ENCODE data around the gene EPHA3. TPM values are rescaled to one million over a fixed set of nuclear protein-coding genes. Genes with fewer than 3 reads are reported as not detected.

Gene EPHA3
- total and polyA plus RNA-seq, 7 donors = under 0.01 to 23.5 (median 13.3) TPM; not detected in 1

GRCh38 chr3:89171687-89172545 lies 64.5 kb downstream of the EPHA3 start:
- H3K4me1 ChIP-seq = peaks cover 0 to 14% (median 2%) of the 10 kb centered on the region in 4 donors
- no peak overlapping the region for H3K27ac ChIP-seq
- H3K27me3 ChIP-seq = no peaks in the 10 kb centered on the region
- intact Hi-C loops (cut with DNase I) = no loop called here
- 82 to 88% methylated on average over 9 of the region's 9 CpGs for WGBS, 2 donors
- no peak overlapping the region for H3K4me3 ChIP-seq
- H3K9me3 ChIP-seq = no peaks in the 10 kb centered on the region
- no peaks in the 10 kb centered on the region for H3K36me3 ChIP-seq
- no peak for DNase-seq
- TF ChIP-seq POLR2A (IDR thresholded peaks at IDR 0.05) = no peak
- TF ChIP-seq CTCF (IDR thresholded peaks at IDR 0.05) = no peak
- TF ChIP-seq EP300 (IDR thresholded peaks at IDR 0.05) = no peak
- no peak for TF ChIP-seq POLR2AphosphoS5 (IDR thresholded peaks at IDR 0.05)

- TF ChIP-seq CTCF (IDR thresholded peaks at IDR 0.05) = no peak
- TF ChIP-seq POLR2AphosphoS5 (IDR thresholded peaks at IDR 0.05) = no peak
- TF ChIP-seq EP300 (IDR thresholded peaks at IDR 0.05) = no peak
- TF ChIP-seq POLR2A (IDR thresholded peaks at IDR 0.05) = no peak
- Histone ChIP-seq H3K27me3 (no peaks in the 10 kb centered on the region), H3K36me3 (no peaks in the 10 kb centered on the region), H3K9me3 (no peaks in the 10 kb centered on the region), H3K27ac (no peak overlapping the region), H3K4me1 (peaks cover 0 to under 1% (median 0%) of the 10 kb centered on the region in 4 donors), H3K4me3 (no peak overlapping the region)
- intact Hi-C loops (cut with DNase I) = no loop called here
- no peak for DNase-seq
These were observed 66.1 kb downstream of the EPHA3 start for GRCh38 chr3:89173546-89173945.

- Histone ChIP-seq H3K36me3 (no peaks in the 10 kb centered on the region), H3K27me3 (no peaks in the 10 kb centered on the region), H3K9me3 (no peaks in the 10 kb centered on the region), H3K27ac (no peak overlapping the region), H3K4me3 (no peak overlapping the region), H3K4me1 (peaks cover 0 to 8% (median 0%) of the 10 kb centered on the region in 4 donors)
- TF ChIP-seq POLR2AphosphoS5 (IDR thresholded peaks at IDR 0.05) (no peak), EP300 (IDR thresholded peaks at IDR 0.05) (no peak), POLR2A (IDR thresholded peaks at IDR 0.05) (no peak), CTCF (IDR thresholded peaks at IDR 0.05) (no peak)
- DNase-seq = no peak
- 57 to 73% methylated on average over 3 of the region's 3 CpGs for WGBS, 2 donors
- intact Hi-C loops (cut with DNase I) = no loop called here
These were observed 72.1 kb downstream of the EPHA3 start for GRCh38 chr3:89179355-89180001.

GRCh38 chr3:89180334-89180733 lies 72.9 kb downstream of the EPHA3 start:
- H3K9me3 ChIP-seq = no peaks in the 10 kb centered on the region
- no peak for DNase-seq

More at GRCh38 chr3:89180334-89180733, 72.9 kb downstream of the EPHA3 start:
- Histone ChIP-seq H3K36me3 (no peaks in the 10 kb centered on the region), H3K4me1 (peaks cover 0 to 8% (median 0%) of the 10 kb centered on the region in 4 donors), H3K4me3 (no peak overlapping the region), H3K27ac (no peak overlapping the region), H3K27me3 (no peaks in the 10 kb centered on the region)
- 6 to 41% methylated on average over 2 of the region's 2 CpGs for WGBS, 2 donors
- TF ChIP-seq CTCF (IDR thresholded peaks at IDR 0.05) = no peak
- no peak for TF ChIP-seq POLR2A (IDR thresholded peaks at IDR 0.05)
- TF ChIP-seq POLR2AphosphoS5 (IDR thresholded peaks at IDR 0.05) = no peak
- TF ChIP-seq EP300 (IDR thresholded peaks at IDR 0.05) = no peak
- intact Hi-C loops (cut with DNase I) = no loop called here
